Esophagus squamous epithelium (tissue), 4 donors: ENCODE results near the gene SPAG9.

Source experiments
- POLR2A ChIP-seq, 4 donors: fragments of 450-650 bp; IDR thresholded peaks; one replicate each; pipeline ENCODE4 v1.6.1; 2017; ENCODE audit warnings: antibody characterized with exemption in 4 of 4, mild to moderate bottlenecking in 4 of 4, moderate library complexity in 3 of 4
- TF ChIP-seq, protein P1 (sequence below), 6 experiments: fragments of 450-650 bp in 4 of 6; fragments of 200-600 bp in 2 of 6; sonication (generic) in 2 of 6; IDR thresholded peaks; one replicate each; pipeline ENCODE4 v1.5.1; 2016 to 2019; ENCODE audit warnings: antibody characterized with exemption in 6 of 6, mild to moderate bottlenecking in 4 of 6, moderate library complexity in 4 of 6

DNA sequence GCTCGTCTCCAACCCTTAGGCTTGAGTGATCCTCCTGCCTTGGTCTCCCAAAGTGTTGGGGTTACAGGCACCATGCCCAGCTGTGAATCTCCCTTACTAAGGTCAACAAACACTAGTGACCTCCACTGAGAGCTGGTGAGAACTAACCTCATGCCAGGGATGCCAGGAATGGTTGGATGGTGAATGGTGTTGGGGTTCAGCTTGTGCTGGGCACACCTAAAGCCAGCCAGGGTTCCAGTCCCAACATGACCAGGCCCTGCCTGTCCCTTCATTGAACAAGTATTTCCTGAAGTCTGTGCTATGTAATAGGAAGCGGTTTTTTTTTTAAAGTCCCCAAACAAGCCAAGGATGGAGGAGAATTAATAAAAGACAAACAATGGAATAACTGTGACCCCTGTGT, 198.6 kb downstream of the SPAG9 start:
- no peak for TF ChIP-seq POLR2A (IDR thresholded peaks at IDR 0.05)
- TF ChIP-seq, protein P1, sequence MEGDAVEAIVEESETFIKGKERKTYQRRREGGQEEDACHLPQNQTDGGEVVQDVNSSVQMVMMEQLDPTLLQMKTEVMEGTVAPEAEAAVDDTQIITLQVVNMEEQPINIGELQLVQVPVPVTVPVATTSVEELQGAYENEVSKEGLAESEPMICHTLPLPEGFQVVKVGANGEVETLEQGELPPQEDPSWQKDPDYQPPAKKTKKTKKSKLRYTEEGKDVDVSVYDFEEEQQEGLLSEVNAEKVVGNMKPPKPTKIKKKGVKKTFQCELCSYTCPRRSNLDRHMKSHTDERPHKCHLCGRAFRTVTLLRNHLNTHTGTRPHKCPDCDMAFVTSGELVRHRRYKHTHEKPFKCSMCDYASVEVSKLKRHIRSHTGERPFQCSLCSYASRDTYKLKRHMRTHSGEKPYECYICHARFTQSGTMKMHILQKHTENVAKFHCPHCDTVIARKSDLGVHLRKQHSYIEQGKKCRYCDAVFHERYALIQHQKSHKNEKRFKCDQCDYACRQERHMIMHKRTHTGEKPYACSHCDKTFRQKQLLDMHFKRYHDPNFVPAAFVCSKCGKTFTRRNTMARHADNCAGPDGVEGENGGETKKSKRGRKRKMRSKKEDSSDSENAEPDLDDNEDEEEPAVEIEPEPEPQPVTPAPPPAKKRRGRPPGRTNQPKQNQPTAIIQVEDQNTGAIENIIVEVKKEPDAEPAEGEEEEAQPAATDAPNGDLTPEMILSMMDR (IDR thresholded peaks at IDR 0.05), result no peak
